Measurements from ENCODE around the gene LIPK. TPM values are rescaled to one million over a fixed set of nuclear protein-coding genes. Genes with fewer than 3 reads are reported as not detected.

The LIPK gene
- total and polyA plus RNA-seq, 2 experiments from 2014 or later = not detected

GRCh38 chr10:88668465-88668864 is 37.6 kb upstream of the LIPK start (continued):
- no peak for TF ChIP-seq ZNF462 (CRISPR knock-in tag; IDR thresholded peaks at IDR 0.05)
- TF ChIP-seq REST (IDR thresholded peaks at IDR 0.05; ENCODE audit: unreplicated experiment) = no peak
- no peak for TF ChIP-seq CREB1 (CRISPR knock-in tag; IDR thresholded peaks at IDR 0.05; ENCODE audit: low read depth)
- TF ChIP-seq ZNF331 (CRISPR knock-in tag; IDR thresholded peaks at IDR 0.05; ENCODE audit: low read depth) = no peak
- TF ChIP-seq ETS1 (IDR thresholded peaks at IDR 0.05) = no peak
